ENCODE measurements around the gene ASTN2.

DNA sequence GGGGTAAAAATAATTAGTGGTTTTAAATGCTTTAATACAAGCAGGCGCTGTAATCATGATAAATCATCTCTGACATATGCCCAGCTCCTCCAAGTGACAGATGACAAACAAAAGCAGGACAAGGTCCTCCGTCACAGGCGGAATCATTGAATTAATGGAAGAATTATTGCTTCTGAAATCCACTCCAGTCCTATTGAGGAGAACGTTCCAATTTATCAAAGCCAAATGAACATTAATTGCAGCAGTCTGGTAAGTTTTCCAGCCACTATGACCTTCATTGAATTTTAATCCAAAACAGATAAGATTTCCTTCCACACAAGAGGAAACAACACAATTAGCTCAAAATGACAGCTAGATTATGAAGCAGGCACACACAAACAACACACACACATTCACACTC lies 136.8 kb downstream of the ASTN2 start:
- TF ChIP-seq, protein P1, sequence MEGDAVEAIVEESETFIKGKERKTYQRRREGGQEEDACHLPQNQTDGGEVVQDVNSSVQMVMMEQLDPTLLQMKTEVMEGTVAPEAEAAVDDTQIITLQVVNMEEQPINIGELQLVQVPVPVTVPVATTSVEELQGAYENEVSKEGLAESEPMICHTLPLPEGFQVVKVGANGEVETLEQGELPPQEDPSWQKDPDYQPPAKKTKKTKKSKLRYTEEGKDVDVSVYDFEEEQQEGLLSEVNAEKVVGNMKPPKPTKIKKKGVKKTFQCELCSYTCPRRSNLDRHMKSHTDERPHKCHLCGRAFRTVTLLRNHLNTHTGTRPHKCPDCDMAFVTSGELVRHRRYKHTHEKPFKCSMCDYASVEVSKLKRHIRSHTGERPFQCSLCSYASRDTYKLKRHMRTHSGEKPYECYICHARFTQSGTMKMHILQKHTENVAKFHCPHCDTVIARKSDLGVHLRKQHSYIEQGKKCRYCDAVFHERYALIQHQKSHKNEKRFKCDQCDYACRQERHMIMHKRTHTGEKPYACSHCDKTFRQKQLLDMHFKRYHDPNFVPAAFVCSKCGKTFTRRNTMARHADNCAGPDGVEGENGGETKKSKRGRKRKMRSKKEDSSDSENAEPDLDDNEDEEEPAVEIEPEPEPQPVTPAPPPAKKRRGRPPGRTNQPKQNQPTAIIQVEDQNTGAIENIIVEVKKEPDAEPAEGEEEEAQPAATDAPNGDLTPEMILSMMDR (IDR thresholded peaks at IDR 0.05) = no peak
- no peak for TF ChIP-seq POLR2A (IDR thresholded peaks at IDR 0.05)

All from right lobe of liver (tissue), 4 donors.